ENCODE measurements around the gene SUCLG2.

SUCLG2 gene

DNA sequence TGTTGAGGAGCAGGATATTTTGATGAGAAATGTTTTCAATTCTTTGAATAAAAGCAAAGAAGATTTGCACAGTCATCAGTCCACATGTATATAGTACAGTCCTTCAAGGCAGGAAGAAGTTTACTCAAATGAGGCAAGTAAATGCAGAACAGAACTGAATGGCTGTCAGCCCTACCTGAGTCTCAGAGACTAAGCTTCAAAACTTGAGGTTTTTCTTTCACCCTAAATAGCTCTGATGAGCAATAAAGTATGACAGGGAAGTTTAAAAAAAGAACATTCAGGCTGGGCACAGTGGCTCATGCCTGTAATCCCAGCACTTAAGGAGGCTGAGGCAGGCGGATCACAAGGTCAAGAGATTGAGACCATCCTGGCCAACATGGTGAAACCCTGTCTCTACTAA, 232.5 kb downstream of the SUCLG2 start:
- Histone ChIP-seq H3K4me3 (replicated peaks; ENCODE audit: insufficient read depth, low read length) (no peak overlapping the region), H3K27me3 (ENCODE audit: insufficient read depth, poor library complexity, severe bottlenecking) (no peaks in the 10 kb centered on the region), H3K27ac (replicated peaks) (no peak overlapping the region)
- DNase-seq (ENCODE audit: low read depth in 1 of 2, low spot score in 1 of 2): no peak
- TF ChIP-seq, protein P1, sequence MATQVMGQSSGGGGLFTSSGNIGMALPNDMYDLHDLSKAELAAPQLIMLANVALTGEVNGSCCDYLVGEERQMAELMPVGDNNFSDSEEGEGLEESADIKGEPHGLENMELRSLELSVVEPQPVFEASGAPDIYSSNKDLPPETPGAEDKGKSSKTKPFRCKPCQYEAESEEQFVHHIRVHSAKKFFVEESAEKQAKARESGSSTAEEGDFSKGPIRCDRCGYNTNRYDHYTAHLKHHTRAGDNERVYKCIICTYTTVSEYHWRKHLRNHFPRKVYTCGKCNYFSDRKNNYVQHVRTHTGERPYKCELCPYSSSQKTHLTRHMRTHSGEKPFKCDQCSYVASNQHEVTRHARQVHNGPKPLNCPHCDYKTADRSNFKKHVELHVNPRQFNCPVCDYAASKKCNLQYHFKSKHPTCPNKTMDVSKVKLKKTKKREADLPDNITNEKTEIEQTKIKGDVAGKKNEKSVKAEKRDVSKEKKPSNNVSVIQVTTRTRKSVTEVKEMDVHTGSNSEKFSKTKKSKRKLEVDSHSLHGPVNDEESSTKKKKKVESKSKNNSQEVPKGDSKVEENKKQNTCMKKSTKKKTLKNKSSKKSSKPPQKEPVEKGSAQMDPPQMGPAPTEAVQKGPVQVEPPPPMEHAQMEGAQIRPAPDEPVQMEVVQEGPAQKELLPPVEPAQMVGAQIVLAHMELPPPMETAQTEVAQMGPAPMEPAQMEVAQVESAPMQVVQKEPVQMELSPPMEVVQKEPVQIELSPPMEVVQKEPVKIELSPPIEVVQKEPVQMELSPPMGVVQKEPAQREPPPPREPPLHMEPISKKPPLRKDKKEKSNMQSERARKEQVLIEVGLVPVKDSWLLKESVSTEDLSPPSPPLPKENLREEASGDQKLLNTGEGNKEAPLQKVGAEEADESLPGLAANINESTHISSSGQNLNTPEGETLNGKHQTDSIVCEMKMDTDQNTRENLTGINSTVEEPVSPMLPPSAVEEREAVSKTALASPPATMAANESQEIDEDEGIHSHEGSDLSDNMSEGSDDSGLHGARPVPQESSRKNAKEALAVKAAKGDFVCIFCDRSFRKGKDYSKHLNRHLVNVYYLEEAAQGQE (IDR thresholded peaks at IDR 0.05; ENCODE audit: insufficient replicate concordance, low read depth): no peak
- TF ChIP-seq POLR2AphosphoS5 (IDR thresholded peaks at IDR 0.05; ENCODE audit: low read depth): no peak
- TF ChIP-seq SPI1 (IDR thresholded peaks at IDR 0.05; ENCODE audit: borderline replicate concordance, low read depth): no peak
- TF ChIP-seq GABPA (IDR thresholded peaks at IDR 0.05; ENCODE audit: low read depth): no peak
- TF ChIP-seq, protein P2, sequence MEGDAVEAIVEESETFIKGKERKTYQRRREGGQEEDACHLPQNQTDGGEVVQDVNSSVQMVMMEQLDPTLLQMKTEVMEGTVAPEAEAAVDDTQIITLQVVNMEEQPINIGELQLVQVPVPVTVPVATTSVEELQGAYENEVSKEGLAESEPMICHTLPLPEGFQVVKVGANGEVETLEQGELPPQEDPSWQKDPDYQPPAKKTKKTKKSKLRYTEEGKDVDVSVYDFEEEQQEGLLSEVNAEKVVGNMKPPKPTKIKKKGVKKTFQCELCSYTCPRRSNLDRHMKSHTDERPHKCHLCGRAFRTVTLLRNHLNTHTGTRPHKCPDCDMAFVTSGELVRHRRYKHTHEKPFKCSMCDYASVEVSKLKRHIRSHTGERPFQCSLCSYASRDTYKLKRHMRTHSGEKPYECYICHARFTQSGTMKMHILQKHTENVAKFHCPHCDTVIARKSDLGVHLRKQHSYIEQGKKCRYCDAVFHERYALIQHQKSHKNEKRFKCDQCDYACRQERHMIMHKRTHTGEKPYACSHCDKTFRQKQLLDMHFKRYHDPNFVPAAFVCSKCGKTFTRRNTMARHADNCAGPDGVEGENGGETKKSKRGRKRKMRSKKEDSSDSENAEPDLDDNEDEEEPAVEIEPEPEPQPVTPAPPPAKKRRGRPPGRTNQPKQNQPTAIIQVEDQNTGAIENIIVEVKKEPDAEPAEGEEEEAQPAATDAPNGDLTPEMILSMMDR (IDR thresholded peaks at IDR 0.05; ENCODE audit: insufficient read depth, low read length): no peak

DNA sequence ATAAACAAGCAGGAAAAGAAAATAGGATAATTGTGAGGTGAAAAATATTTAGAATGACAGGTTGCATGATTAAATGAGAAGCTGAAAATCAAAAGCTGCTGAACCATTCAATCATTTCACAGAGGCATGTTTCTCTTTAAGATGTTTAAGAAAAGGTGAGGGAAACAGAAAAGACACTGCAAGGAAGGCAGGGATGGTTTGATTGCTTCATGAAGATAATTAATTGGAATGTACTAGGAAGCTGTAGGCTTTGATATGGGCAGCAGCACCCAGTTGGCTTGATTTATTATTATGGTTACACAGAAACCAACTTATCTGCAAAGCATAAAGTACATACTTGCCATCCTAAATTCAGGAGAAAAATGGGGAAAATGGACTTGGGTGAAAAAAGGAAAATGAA, 234.6 kb downstream of the SUCLG2 start:
- Histone ChIP-seq H3K27me3 (ENCODE audit: insufficient read depth, poor library complexity, severe bottlenecking) (no peaks in the 10 kb centered on the region), H3K27ac (replicated peaks) (no peak overlapping the region), H3K4me3 (replicated peaks; ENCODE audit: insufficient read depth, low read length) (no peak overlapping the region)
- DNase-seq (ENCODE audit: low read depth in 1 of 2, low spot score in 1 of 2): no peak
- TF ChIP-seq GABPA (IDR thresholded peaks at IDR 0.05; ENCODE audit: low read depth) (no peak), POLR2AphosphoS5 (IDR thresholded peaks at IDR 0.05; ENCODE audit: low read depth) (no peak), SPI1 (IDR thresholded peaks at IDR 0.05; ENCODE audit: borderline replicate concordance, low read depth) (no peak)
- TF ChIP-seq, protein P1 (IDR thresholded peaks at IDR 0.05; ENCODE audit: insufficient replicate concordance, low read depth): no peak
- TF ChIP-seq, protein P2 (IDR thresholded peaks at IDR 0.05; ENCODE audit: insufficient read depth, low read length): no peak

- no peak for DNase-seq (ENCODE audit: low read depth in 1 of 2, low spot score in 1 of 2)
- TF ChIP-seq SPI1 (IDR thresholded peaks at IDR 0.05; ENCODE audit: borderline replicate concordance, low read depth): no peak
- no peak for TF ChIP-seq POLR2AphosphoS5 (IDR thresholded peaks at IDR 0.05; ENCODE audit: low read depth)
- no peak overlapping the region for H3K4me3 ChIP-seq (replicated peaks; ENCODE audit: insufficient read depth, low read length)
- no peak overlapping the region for H3K27ac ChIP-seq (replicated peaks)
- no peaks in the 10 kb centered on the region for H3K27me3 ChIP-seq (ENCODE audit: insufficient read depth, poor library complexity, severe bottlenecking)
Observed at GRCh38 chr3:67419218-67419529, 235.2 kb downstream of the SUCLG2 start.

DNA sequence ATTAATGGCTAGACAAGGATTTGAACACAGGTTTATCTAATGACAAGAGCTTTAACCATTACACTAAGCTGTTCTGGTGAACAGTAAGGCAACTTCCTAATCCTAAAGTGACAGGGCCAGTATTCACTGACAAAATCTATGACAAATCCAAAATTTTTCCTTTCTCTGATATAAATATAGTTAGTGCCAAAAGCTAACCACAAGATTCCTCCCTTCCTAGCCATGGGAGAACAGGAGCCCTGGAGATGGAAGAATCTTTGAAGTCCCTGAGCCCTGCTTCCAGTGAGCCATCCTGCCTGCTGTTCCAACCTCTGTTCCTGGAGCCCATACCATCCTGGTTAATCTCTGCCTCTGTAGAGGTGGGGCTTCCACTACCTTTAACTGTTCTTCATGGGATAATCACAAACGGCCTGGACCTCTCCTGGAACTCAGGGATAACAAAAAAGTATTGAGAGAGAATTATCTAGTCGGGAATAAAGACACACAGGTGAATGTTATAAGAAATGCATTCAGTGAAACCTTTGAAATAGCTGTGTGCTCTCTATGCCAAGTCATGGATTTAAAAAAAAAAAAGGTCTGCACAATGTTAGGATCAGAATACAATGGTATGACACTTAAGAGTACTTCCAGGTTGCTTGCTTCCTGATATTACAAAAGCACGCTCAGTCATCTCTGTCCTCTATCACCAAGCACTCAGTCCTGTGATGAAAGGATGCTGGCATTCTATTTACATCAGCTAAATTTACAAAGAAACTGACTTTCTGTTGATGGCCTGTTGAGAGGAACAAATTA, 235.8 kb downstream of the SUCLG2 start:
- no peaks in the 10 kb centered on the region for H3K27me3 ChIP-seq (ENCODE audit: insufficient read depth, poor library complexity, severe bottlenecking)
- H3K27ac ChIP-seq (replicated peaks): no peak overlapping the region
- H3K4me3 ChIP-seq (replicated peaks; ENCODE audit: insufficient read depth, low read length): no peak overlapping the region
- no peak for TF ChIP-seq SPI1 (IDR thresholded peaks at IDR 0.05; ENCODE audit: borderline replicate concordance, low read depth)
- TF ChIP-seq, protein P1 (IDR thresholded peaks at IDR 0.05; ENCODE audit: insufficient replicate concordance, low read depth): no peak
- no peak for TF ChIP-seq POLR2AphosphoS5 (IDR thresholded peaks at IDR 0.05; ENCODE audit: low read depth)
- TF ChIP-seq, protein P2 (IDR thresholded peaks at IDR 0.05; ENCODE audit: insufficient read depth, low read length): no peak
- no peak for TF ChIP-seq GABPA (IDR thresholded peaks at IDR 0.05; ENCODE audit: low read depth)
- no peak for DNase-seq (ENCODE audit: low read depth in 1 of 2, low spot score in 1 of 2)

All from HL-60 (cell line).